ENCODE measurements around the gene LRRC58. TPM values are rescaled to one million over a fixed set of nuclear protein-coding genes. Genes with fewer than 3 reads are reported as not detected.

LRRC58 gene
- total and polyA plus RNA-seq, 2 of the 13 experiments (the other 11 are each of a cell fraction or from before 2014, with no cell fraction given) = 9.7 to 17.3 TPM

DNA sequence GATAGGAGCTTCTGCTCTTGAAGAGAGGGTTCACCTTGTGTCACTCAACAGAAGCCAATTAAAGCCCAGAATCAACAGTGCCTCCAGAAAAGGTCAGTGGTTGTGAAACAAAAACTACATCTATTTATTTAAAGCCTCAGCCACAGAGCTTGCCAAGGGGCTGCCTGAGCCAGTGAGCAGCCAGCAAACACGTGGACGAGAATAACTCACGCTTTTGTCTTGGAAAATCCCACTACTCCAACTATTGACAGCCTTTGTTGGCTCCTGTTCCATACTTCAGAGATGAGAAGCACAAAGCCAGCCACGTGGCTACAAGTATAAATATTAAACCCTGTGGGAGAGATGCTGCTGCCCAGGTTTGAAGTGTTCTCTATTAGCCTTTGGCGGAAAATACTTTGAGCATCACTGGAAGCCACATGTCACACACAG lies 74.4 kb downstream of the LRRC58 start (continued):
- TF ChIP-seq, protein P1, sequence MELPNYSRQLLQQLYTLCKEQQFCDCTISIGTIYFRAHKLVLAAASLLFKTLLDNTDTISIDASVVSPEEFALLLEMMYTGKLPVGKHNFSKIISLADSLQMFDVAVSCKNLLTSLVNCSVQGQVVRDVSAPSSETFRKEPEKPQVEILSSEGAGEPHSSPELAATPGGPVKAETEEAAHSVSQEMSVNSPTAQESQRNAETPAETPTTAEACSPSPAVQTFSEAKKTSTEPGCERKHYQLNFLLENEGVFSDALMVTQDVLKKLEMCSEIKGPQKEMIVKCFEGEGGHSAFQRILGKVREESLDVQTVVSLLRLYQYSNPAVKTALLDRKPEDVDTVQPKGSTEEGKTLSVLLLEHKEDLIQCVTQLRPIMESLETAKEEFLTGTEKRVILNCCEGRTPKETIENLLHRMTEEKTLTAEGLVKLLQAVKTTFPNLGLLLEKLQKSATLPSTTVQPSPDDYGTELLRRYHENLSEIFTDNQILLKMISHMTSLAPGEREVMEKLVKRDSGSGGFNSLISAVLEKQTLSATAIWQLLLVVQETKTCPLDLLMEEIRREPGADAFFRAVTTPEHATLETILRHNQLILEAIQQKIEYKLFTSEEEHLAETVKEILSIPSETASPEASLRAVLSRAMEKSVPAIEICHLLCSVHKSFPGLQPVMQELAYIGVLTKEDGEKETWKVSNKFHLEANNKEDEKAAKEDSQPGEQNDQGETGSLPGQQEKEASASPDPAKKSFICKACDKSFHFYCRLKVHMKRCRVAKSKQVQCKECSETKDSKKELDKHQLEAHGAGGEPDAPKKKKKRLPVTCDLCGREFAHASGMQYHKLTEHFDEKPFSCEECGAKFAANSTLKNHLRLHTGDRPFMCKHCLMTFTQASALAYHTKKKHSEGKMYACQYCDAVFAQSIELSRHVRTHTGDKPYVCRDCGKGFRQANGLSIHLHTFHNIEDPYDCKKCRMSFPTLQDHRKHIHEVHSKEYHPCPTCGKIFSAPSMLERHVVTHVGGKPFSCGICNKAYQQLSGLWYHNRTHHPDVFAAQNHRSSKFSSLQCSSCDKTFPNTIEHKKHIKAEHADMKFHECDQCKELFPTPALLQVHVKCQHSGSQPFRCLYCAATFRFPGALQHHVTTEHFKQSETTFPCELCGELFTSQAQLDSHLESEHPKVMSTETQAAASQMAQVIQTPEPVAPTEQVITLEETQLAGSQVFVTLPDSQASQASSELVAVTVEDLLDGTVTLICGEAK (IDR thresholded peaks at IDR 0.05) = no peak
- TF ChIP-seq, protein P1 (CRISPR knock-in tag; IDR thresholded peaks at IDR 0.05) = peak; percentile 48; the same call in 1 of the 2 replicates
- TF ChIP-seq ZNF879 (CRISPR knock-in tag; IDR thresholded peaks at IDR 0.05) (no peak), NFIC (IDR thresholded peaks at IDR 0.05; ENCODE audit: low read length) (peak; percentile 63), ZNF550 (CRISPR knock-in tag; IDR thresholded peaks at IDR 0.05; ENCODE audit: borderline replicate concordance) (no peak), ZNF235 (CRISPR knock-in tag; IDR thresholded peaks at IDR 0.05; ENCODE audit: borderline replicate concordance) (no peak), ZNF775 (CRISPR knock-in tag; IDR thresholded peaks at IDR 0.05; ENCODE audit: borderline replicate concordance) (no peak), EEA1 (CRISPR knock-in tag; IDR thresholded peaks at IDR 0.05; ENCODE audit: borderline replicate concordance) (no peak), SPEN (CRISPR knock-in tag; IDR thresholded peaks at IDR 0.05; ENCODE audit: low read depth) (no peak), FLYWCH1 (CRISPR knock-in tag; IDR thresholded peaks at IDR 0.05) (no peak), HES4 (CRISPR knock-in tag; IDR thresholded peaks at IDR 0.05; ENCODE audit: borderline replicate concordance) (no peak), ZNF569 (CRISPR knock-in tag; IDR thresholded peaks at IDR 0.05; ENCODE audit: borderline replicate concordance) (no peak), ZNF367 (CRISPR knock-in tag; IDR thresholded peaks at IDR 0.05; ENCODE audit: borderline replicate concordance) (no peak), ZNF354B (CRISPR knock-in tag; IDR thresholded peaks at IDR 0.05) (no peak), XBP1 (CRISPR knock-in tag; IDR thresholded peaks at IDR 0.05) (no peak), RBFOX2 (IDR thresholded peaks at IDR 0.05; ENCODE audit: low read depth, low read length) (no peak), HHEX (CRISPR knock-in tag; IDR thresholded peaks at IDR 0.05) (peak; percentile 91), ZC3H4 (CRISPR knock-in tag; IDR thresholded peaks at IDR 0.05; ENCODE audit: borderline replicate concordance) (no peak), ZNF292 (CRISPR knock-in tag; IDR thresholded peaks at IDR 0.05; ENCODE audit: borderline replicate concordance, low read depth) (peak; percentile 18; the same call in 1 of the 2 replicates)
- TF ChIP-seq, protein P2, sequence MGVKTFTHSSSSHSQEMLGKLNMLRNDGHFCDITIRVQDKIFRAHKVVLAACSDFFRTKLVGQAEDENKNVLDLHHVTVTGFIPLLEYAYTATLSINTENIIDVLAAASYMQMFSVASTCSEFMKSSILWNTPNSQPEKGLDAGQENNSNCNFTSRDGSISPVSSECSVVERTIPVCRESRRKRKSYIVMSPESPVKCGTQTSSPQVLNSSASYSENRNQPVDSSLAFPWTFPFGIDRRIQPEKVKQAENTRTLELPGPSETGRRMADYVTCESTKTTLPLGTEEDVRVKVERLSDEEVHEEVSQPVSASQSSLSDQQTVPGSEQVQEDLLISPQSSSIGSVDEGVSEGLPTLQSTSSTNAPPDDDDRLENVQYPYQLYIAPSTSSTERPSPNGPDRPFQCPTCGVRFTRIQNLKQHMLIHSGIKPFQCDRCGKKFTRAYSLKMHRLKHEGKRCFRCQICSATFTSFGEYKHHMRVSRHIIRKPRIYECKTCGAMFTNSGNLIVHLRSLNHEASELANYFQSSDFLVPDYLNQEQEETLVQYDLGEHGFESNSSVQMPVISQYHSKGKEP (CRISPR knock-in tag; IDR thresholded peaks at IDR 0.05) = no peak

Data from HepG2 (cell line).